Measurements from ENCODE around the gene CREM.
"Not testable (repeated sequence)": the region's sequence is repeated elsewhere in the genome, so short reads cannot be mapped to it uniquely, and the experiment has no call there.

The CREM gene

GRCh38 chr10:35195361-35196306 lies 69.0 kb downstream of the CREM start:
- FAIRE-seq: peak; percentile 21

DNA sequence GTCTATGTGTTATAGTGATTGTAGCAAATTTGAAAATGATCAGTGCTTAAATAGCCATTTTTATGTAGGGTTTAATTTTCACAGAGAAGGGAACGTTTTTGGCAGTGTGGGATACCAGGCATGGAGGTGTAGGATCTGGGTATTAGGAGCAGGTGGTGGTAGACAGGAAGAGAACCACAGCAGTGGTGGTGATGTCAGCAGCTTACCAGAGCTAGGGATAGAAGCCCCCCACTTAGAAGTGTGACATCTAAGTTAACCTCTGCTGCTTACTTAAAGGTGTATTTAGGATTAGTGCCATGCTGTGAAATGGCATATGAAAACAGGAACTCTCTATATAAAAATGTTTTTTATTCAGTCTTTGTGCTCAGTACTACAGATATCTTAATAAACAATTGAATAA lies 73.8 kb downstream of the CREM start:
- FAIRE-seq: no peak

DNA sequence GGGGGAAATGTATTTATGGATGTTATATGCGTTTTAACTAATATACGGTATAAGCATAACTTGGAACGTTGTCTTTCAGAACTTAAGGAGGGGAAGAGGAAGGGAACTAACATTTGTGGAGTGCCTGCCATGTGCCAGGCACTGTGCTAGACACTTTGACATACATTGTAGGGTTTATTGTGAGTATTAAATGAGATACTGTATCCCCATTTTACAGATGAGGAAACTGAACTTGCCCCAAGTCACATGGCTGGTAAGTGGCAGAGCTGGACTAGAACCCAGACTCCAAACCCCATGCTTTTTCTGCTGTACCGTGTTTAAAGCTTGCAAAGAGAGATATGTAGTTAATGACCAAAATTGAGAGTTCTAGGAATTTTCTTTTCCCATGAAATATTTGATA lies 74.6 kb downstream of the CREM start:
- no peak for FAIRE-seq

GRCh38 chr10:35202050-35202449 lies 75.4 kb downstream of the CREM start:
- FAIRE-seq: no peak

DNA sequence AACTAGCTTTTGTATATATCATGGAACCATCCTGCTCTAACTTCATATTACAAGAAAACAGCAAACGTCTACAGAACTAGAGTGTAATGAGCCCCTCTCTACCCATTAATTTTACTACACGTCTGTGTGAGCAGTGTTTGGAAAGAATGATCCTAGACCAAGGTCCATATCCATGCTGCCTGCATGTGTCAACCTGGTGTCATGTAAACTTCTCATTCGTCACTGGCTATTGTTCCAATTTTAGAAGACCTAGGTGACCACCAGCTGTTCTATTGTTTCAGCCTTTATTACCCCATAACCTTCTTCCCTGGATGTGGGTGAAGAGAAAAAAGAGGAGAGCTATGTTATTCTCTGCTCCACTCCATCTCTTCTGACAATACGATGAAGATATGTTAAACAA lies 77.1 kb downstream of the CREM start:
- no peak for FAIRE-seq

GRCh38 chr10:35204650-35205319 lies 78.1 kb downstream of the CREM start:
- no peak for FAIRE-seq

- no peak for FAIRE-seq
These were observed 79.6 kb downstream of the CREM start for GRCh38 chr10:35206274-35206673.

DNA sequence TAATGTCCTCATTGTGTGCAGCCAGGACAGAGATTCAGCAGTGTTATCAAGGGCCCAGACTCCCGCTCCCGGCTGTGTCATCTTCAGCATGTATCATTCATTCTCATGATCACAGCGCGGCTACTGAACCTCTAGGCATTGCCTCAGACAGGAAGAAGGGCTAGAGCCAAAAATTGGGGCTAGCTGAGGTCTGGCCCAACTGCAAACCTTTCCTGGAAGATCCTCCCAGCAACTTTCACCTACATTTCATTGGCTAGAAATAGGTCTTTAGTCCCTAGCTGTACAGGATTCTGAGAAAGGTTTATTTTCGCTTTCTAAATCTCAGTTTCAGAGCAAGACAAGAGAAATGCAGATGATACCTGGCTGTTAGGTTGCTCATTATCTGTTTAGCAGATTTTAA lies 81.9 kb downstream of the CREM start:
- no peak for FAIRE-seq

DNA sequence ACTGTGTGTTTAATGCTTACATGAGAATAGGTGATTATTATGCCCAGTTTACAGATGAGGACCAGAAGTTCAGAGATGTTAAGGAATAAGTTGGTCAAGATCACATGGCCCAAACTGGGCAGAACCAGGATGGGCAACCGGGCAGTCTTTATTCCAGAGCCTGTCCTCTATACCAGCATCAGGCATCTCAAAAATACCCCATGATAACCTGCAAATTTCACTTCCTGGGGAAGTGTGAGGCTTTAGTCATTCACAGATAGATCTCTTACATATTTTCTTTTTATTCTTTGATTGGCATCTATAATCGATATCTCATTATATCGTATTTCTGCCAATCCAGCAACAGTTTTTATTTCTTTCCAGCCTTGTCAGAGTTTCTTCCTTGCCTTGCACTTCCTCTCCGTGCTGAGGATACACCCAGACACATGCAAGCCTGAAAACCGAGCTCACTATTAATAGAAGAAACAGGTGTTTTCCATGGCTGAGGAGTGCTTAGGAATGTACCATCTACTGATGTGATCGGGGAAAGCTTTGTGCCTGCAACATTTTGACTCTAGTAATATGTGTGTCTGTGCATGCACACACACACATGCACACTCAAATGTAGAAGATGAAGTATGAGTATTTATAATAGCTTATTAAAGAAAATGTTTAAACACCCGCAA lies 82.4 kb downstream of the CREM start:
- no peak for FAIRE-seq

- no peak for FAIRE-seq
These were observed 84.3 kb downstream of the CREM start for GRCh38 chr10:35210961-35211360.

DNA sequence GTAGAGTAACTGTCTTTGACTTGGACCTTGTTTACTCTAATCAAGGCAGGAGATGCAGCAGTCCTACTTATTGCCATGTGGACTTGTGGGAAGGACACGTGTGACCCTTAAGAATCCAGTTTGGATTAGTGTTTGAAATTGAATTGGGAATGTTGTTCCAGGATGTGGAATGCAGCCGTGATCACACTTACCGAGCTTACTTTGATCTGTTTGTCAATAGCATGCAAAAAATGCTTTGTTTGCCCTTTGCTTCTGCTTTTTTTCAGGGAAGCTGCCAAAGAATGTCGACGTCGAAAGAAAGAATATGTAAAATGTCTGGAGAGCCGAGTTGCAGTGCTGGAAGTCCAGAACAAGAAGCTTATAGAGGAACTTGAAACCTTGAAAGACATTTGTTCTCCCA lies 84.7 kb downstream of the CREM start:
- FAIRE-seq: no peak

DNA sequence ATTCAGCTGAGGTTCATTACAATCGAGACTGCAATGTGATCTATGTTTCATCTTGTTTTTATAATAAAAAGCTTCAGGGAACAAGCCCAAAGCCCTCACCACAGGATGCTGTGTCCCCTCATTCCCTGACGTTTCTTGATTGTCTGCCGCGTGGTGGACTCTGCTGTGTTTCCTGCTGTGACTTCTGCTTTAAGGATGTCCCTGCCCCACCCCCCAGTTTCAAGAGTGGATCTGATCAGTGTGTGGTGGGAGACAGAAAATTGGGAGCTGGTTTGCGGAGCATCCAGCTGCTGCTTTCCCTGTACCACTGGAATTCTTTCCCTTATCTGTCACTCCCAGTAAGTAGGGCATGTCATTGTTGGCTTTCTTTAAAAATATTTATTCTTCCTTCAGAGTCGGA lies 86.2 kb downstream of the CREM start:
- FAIRE-seq: no peak

DNA sequence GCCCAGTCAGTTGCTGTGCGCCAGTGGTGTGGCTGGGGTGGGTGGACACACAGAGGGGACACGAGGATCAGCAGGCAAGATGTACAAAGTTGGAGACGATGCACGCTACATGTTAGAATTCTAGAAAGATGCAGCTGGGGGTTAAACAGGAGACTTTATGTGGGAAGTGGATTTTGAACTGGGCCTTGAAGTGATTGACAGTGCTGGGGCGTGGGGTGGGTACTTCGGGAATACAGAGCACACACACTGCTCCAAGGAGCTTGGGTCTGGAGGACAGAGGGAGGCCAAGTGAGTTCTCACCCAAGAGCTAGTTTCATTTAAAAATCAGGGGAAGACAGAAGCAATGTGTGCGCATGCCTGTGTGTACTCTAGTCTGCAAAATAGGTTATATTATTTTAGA lies 87.1 kb downstream of the CREM start:
- FAIRE-seq: no peak

DNA sequence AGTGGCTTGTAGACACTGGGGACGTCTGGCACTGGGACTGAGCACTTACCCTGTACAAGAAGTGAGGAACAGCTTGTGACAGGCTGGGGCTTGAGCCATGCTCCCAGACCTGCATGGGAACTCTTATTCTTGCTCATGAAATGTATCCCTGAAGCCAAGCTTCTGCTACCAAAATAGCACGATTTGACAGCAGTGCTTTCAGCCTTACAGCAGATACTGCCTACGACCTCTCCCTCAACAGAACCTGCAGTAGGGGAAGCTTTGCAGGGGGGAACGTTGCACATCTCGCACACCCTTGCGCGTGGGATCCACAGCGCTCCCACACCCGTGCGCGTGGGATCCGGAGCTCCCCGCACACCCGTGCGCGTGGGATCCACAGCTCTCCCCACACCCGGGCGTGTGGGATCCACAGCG lies 88.0 kb downstream of the CREM start:
- FAIRE-seq: no peak

- no peak for FAIRE-seq
These were observed 88.5 kb downstream of the CREM start for GRCh38 chr10:35215107-35215506.

DNA sequence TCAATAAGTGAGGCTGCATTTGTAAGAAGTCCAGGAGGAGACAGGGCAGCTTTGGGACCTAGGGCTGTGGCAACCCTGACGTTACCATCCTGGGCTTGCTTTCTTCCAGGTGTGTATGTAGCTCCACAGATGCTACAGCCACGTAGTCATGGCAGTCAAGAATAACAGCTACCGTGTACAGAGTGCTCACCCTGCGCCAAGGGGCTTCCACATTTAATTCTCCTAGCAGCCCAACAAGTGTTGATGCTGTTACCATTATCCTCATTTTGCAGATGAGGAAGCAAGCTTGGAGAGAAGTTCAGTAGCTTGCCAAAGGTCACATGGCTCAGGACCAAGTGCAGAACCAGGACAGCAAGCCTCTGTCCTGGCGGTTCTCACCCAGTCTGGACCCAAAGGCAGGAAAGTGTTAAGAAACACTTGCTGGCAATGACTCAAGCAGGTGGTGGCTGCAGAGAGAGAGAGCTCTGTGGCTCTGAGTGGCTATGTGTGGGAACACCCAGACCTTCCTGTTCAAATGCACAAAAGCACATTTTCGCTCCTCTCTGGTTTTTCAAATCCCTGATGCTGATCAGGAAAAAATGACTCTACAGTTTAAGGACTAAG lies 89.8 kb downstream of the CREM start:
- FAIRE-seq: no peak

DNA sequence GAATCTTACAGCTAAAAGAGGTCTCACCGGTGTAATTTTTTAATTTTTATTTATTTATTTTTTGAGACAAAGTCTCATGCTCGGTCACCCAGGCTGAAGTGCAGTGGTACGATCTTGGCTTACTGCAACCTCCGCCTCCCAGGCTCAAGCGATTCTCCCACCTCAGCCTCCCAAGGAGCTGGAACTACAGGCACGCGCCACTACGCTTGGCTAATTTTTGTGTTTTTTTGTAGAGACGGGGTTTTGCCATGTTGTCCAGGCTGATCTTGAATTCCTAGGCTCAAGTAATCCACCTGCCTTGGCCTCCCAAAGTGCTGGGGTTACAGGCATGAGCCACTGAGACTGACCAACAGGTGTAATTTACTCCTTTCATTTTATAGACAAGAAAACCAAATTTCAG lies 90.3 kb downstream of the CREM start:
- FAIRE-seq: not testable (repeated sequence)

DNA sequence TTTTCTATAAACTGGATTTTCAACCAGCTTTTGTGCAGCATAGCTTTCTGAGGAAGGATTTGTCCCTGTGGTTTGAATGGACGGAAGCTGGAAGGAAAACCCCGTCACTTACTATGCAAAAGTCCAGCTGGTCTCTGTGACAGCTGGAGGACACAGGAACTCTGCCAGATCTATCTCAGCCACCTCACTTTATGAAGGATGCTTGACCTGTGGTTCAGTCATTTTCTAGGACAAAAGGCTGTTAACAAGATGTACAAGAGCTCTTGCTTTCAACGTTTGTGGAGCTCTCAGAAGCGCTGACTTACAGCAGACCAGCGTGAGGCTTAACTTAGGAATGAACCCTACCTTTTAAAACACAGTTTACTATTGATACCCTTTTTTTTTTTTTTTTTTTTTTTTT lies 90.8 kb downstream of the CREM start:
- FAIRE-seq: no peak

DNA sequence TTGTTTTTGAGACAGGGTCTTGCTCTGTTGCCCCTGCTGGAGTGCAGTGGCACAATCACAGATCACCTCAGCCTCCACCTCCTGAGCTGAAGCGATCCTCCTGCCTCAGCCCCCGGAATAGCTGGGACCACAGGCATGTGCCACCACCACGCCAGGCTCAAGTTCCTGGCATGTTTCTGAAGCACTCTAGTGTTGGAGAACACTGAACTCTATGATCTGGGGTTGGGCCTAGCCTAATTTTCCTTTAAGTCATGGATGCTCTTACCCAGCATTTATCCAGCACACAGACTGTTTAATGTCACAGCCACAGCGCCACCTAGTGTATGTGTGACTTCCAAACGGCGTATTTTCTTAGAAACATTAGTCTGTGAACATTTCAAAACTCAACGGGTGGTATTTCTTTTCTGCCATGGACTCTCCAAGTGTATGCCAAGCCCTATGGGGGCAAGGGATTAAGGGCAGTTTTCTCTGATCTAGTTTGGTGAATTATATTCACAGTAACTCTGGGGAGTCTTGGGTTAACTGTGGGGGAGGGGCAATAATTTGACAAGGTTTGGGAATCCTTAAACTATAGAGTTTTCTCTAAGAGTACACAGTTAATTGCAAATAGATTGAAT lies 91.8 kb downstream of the CREM start:
- no peak for FAIRE-seq

DNA sequence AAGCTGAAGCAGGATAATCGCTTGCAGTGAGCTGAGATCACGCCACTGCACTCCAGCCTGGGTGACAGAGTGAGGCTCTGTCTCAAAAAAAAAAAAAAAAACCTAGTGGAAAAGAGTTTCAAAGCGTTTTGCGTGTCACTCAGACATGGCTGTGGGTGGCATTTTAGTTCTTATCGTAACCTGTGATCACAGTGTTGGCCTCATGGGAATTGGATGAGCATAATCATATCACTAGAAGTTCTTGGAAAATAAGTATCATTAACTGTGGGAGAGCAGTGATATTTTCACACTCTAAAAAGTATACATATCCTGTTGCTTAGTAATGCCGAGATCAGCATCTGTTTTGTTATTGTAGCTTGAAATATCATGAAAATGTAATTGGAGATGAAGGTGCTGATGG lies 92.6 kb downstream of the CREM start:
- FAIRE-seq: no peak

DNA sequence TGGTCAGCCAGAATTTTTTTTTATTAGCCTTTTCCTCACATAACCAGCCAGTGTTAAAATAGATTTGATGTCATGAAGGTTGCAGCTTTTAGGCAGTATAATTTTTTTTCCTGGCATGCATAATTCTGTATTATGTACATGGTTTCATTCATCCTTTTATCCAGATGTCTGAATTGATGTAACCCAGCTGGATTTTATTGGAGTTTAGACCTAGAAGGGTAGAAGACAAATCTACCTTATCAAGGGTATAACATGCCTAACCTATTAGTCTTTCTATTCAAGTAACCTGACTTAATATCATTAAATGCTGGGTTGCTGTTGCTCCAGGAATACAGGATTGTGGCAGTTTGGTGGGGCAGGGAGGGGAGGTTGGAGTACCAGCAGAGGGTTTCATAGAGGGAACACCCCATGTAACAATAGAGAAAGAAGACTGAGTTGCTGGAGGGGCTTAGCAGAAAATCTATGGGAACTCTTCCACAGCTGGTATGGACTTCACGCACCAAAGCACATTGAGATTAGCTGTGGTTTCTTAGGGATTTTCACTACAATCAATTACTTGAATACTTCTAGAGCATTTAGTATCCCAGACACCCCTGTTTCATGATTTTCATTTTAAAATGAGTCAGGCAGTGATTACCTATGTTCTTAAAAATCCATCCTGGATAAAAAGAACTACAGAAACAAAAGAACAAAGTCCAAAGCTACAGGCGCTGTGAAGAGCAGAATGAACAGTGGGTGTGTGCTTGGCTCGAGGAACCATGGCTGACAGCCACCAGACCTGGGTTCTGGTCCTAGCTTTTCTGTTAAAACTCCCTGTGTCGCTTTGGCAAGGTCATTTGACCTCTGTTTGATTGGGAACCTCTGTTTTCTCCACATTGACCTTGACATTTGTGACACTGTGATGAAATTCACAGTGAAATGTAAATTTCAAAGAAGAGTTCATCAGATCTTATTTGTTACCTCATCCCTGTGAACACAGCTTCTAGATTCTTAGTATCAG lies 93.5 kb downstream of the CREM start:
- no peak for FAIRE-seq

GRCh38 chr10:35223016-35223415 lies 96.4 kb downstream of the CREM start:
- FAIRE-seq: no peak
